Dedifferentiated amniotic fluid mesenchymal stem cell (primary cell): ENCODE results near the gene KIAA1210.

ENCODE experiments used
- DNase-seq: peaks from one replicate; pipeline ENCODE4 v3.0.0-alpha.2; 2016; ENCODE audit errors: extremely low spot score

Gene KIAA1210

DNA sequence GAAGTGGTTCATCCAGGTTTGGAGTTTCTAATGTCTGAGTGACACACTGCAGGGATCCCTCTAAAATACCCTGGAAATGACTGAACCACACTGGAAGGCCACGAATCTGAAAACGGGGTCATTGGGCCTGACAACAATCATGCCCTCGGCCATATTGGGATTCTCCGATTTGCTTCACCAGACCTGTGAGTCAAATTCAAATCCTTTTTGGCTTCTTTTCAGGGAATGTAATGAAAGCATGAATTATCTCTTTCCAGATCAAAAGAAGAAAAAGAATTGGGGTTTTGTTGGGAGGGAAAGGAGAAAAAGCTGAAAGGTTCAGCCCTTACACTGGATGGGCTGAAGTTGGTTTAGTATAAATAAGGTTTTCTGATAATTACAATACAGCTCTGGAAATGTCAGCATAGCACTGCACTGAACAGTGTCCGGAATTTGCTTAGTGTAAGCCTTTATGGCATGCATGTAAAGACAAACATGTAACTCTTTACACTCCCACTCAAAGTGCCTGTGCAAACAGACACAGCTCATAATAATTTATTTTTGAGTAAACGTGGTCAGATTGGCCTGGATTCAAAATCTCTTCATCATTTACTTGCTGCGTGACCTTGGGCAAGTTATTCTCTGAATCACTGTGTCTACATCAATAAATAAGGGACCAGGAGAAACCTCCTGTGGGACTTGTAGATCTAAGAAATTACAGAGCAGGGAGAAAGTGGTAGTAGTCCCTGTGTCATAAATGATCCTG is 33.4 kb downstream of the KIAA1210 start:
- no peak for DNase-seq

GRCh38 chrX:119090627-119091026 is 37.0 kb downstream of the KIAA1210 start:
- DNase-seq: no peak

DNA sequence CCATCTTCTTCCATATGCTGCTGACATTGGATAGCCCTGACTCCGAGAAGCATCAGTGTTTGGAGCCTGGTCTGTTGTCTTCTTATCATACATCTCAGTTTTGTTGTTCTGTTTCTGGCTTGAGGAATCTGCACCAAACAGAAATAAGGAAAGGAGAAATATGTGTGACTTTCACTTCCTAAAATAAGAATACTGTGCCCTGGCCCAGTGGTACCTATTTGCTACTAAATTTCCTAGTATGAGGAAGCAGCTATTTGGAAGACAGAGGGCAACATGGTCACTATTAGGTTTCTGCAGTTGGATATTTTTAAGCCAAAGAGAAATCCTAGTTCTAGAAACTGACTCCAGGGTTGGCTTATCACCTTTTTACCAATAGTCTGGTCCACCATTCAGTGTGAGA is 38.0 kb downstream of the KIAA1210 start:
- no peak for DNase-seq

DNA sequence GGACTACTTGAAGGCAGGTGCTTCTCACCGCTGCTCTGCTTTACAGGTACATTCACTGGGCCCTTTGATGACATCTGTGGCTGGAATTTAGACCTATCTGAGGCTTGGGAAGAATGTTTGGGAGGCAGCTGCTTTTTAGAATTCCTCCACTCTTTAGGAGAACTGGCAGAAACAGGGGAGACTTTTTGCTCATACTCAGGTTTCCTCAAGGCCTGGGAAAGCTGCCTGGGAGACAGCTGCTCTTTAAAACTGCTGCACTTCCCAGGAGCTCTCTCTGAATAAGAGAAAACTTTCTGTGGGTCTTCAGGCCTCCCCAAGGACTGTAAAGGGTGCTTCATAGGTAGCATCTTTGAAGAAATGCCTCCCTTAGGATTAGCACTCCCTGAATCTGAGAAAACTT is 40.5 kb downstream of the KIAA1210 start:
- no peak for DNase-seq

DNA sequence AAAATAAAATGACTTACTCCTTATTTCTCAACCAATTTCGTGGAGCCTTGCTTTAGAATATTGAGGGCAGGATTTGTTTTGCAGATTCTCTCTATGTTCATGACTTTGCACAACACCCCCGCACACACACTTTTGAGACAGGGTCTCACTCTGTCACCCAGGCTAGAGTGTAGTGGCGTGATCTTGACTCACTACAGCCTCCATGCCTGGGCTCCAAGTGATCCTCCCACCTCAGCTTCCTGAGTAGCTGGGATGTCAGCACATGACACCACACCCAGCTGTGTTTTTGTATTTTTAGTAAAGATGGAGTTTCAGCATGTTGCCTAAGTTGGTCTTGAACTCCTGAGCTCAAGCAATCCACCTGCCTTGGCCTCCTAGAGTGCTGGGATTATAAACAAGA is 42.8 kb downstream of the KIAA1210 start:
- DNase-seq: no peak

DNA sequence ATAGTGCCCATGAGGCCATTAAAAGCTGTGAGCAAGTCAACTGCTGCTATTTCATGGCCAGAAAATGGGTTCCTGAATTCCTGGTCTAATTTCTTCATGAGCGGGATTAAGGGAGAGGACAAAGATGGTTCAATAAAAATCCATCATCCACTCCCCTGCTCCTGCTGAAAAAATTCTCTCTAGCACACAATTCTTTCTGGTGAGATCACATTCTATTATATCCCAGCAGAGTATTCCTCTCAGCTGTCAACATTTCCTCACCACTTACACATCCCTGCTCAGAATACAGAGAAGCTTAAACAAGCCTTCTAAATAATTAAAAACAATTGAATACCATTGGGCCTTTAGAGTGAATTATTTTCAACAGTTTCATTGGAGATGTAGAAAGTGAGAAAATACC is 45.3 kb downstream of the KIAA1210 start:
- no peak for DNase-seq

GRCh38 chrX:119075270-119076025 is 52.2 kb downstream of the KIAA1210 start:
- DNase-seq: no peak

GRCh38 chrX:119073911-119074310 is 53.7 kb downstream of the KIAA1210 start:
- no peak for DNase-seq

GRCh38 chrX:119073200-119073905 is 54.3 kb downstream of the KIAA1210 start:
- no peak for DNase-seq

- DNase-seq: no peak
These were observed 54.9 kb downstream of the KIAA1210 start, which contains the start of gene CT47C1 for GRCh38 chrX:119072744-119073143. Gene CT47C1 (plus strand): TSS chrX:119072993. CDS start chrX:119073226, 233 bp downstream.

DNA sequence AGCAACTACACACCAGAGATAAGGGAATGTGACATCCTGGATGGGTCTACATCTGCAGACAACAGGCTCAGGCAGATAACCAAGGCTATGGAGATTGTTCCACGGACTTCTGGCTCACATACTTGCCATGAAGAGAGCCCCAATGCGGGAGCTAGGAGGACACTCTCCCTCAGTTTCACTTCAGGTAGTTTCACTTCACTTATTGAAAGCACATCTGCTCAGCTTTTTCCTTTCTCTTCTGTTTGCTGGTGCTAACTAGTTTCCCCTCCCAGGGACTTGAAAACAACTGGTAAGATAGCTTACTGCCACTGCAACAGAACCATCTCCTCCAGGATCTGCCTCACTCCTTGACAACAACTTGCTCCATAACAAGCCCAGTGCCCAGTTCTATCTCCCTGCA is 56.2 kb downstream of the KIAA1210 start:
- no peak for DNase-seq

DNA sequence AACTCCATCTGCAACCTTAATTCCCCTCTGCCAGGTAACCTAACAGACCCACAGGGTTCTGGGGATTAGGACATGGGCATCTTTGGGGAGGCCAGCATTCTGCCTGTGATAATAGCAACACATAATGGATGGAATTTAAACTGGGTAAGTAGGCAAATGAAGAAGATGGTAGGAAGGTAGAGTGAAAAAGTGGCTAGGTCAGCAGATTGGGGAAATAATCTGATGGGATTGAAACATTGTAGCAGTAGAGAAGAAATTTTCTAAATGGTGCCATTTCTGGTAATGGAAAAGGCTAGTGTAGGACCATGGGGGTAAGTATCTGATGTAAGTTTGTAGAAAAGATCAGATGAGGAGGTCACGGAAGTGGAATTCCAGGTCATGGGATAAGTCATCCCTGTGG is 57.9 kb downstream of the KIAA1210 start:
- no peak for DNase-seq

GRCh38 chrX:119069128-119069527 is 58.5 kb downstream of the KIAA1210 start:
- DNase-seq: no peak

DNA sequence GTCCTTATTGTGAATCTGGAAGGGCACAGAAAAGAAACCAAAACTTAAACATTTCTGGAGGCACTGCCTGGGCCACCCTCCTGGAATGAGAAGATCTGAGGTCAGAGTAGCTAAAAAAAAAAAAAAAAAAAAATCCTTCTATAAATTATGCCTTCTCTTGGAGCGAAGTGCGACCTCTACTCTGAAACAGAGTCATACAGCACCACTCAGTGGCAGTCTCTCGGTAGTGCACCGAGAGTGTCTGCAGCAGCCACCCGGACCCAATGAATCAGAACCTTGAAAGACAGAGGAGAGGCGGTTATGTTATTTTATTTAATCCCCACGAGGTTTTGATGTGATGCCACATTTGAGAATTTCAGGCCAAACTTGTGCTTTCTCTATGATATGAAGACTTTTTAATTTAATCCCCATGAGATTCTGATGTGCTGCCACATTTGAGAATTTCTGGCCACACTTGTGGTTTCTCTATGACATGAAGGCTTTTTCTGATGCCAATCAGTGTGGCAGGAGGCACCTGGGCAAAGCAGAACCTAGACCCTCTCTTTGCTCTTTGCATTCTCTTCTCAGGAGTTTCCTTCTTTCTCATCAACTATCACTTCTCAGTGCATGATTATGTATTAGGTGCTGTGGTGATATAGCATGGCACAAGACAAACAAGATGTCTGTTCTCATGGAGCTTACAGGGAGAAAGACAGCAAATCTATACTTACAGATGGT is 60.4 kb downstream of the KIAA1210 start:
- DNase-seq: peak; percentile 52

GRCh38 chrX:119063428-119063827 is 64.2 kb downstream of the KIAA1210 start:
- DNase-seq: no peak

- no peak for DNase-seq
These were observed 64.8 kb downstream of the KIAA1210 start for GRCh38 chrX:119062750-119063374.

- DNase-seq: no peak
These were observed 71.9 kb downstream of the KIAA1210 start for GRCh38 chrX:119055687-119056086.

GRCh38 chrX:119045884-119046283 is 81.7 kb downstream of the KIAA1210 start:
- no peak for DNase-seq

DNA sequence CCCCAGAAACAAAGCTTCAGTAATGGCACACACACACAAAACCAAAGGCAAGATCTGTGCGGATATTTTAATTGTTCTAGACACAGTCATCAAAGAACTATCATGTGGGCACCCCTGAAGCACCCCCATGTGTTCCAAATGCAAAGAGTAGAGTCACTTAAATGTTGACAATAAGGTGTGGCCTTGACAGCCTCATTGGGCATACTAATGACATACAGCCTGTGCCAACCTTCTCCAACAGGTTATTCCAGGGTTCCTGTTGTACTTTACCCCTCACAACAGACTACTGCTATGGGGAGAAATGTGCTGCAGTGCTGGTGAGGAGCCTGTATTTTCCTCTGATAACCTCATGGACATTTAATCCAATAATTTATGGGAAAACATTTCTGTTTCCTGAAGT is 84.6 kb downstream of the KIAA1210 start:
- no peak for DNase-seq

DNA sequence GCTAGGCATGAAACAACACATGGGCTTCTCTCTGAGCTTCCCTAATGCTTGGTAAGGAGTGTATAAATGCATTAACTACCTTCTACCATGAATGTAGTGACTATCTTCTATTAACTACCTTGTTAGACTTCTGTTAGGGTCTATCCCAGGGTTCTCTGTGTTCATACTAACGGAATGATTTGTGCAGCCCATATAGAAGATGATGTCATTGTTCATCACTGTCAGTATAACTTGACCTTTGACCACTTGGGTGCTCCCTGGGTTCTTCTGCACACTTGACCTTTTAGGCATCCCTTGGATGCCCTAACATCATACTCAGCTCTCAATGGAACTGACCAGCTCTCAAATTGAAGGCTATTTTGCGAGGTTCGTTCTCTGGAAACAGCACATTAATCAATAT is 85.6 kb downstream of the KIAA1210 start:
- no peak for DNase-seq

GRCh38 chrX:119041175-119041574 is 86.4 kb downstream of the KIAA1210 start:
- DNase-seq: peak; percentile 26
